Measurements from ENCODE around the gene MYDGF.
"Not testable (repeated sequence)": the region's sequence is repeated elsewhere in the genome, so short reads cannot be mapped to it uniquely, and the experiment has no call there.

Gene MYDGF

GRCh38 chr19:4669723-4670480, at the start of gene MYDGF:
TSS of gene MYDGF (minus strand) at chr19:4670342. CDS start at chr19:4670334, 8 bp downstream.
- peak; percentile 85 for DNase-seq

GRCh38 chr19:4719499-4719866, 49.3 kb upstream of the MYDGF start:
- DNase-seq: no peak

- no peak for DNase-seq
Measured at GRCh38 chr19:4717966-4718701, 48.0 kb upstream of the MYDGF start.

GRCh38 chr19:4717191-4717965, 47.2 kb upstream of the MYDGF start:
- no peak for DNase-seq

- no peak for DNase-seq
Measured at GRCh38 chr19:4715529-4716221, 45.5 kb upstream of the MYDGF start.

GRCh38 chr19:4715178-4715528, 45.0 kb upstream of the MYDGF start:
- DNase-seq: not testable (repeated sequence)

- DNase-seq: no peak
Measured at GRCh38 chr19:4714016-4714415, 43.9 kb upstream of the MYDGF start.

GRCh38 chr19:4713384-4713951, 43.3 kb upstream of the MYDGF start:
- no peak for DNase-seq

- no peak for DNase-seq
Measured at GRCh38 chr19:4712771-4713170, 42.6 kb upstream of the MYDGF start.

- DNase-seq: no peak
Measured at GRCh38 chr19:4711211-4711610, 41.1 kb upstream of the MYDGF start.

- DNase-seq: no peak
Measured at GRCh38 chr19:4710281-4710600, 40.1 kb upstream of the MYDGF start.

- DNase-seq: no peak
Measured at GRCh38 chr19:4709440-4710280, 39.5 kb upstream of the MYDGF start.

GRCh38 chr19:4707956-4708650, 38.0 kb upstream of the MYDGF start:
- no peak for DNase-seq

GRCh38 chr19:4707322-4707721, 37.2 kb upstream of the MYDGF start:
- no peak for DNase-seq

GRCh38 chr19:4705413-4706131, 35.4 kb upstream of the MYDGF start:
- no peak for DNase-seq

- no peak for DNase-seq
Measured at GRCh38 chr19:4704317-4704673, 34.2 kb upstream of the MYDGF start.

GRCh38 chr19:4703671-4704316, 33.7 kb upstream of the MYDGF start:
- DNase-seq: no peak

- DNase-seq: no peak
Measured at GRCh38 chr19:4702764-4703163, 32.6 kb upstream of the MYDGF start.

GRCh38 chr19:4701557-4701956, 31.4 kb upstream of the MYDGF start:
- DNase-seq: no peak

GRCh38 chr19:4700693-4700970, 30.5 kb upstream of the MYDGF start:
- no peak for DNase-seq
